HL-60 (cell line): ENCODE measurements around the gene C1orf21.

Experiments used
- DNase-seq, 2 experiments: peaks; one replicate each; pipeline ENCODE4 v3.0.0-alpha.2; 2010 to 2020; ENCODE audit warnings: low read depth in 1 of 2, low spot score in 1 of 2
- H3K27ac ChIP-seq: fragments of 250-450 bp; sonication (Bioruptor Pico); replicated peaks from 2 replicates; pipeline ENCODE4 v1.5.1; 2020; ENCODE audit warnings: mild to moderate bottlenecking, moderate library complexity
- H3K27me3 ChIP-seq: fragments of 250-450 bp; sonication (Bioruptor Pico); 2 replicates; pipeline ENCODE4 v1.5.1; 2021; ENCODE audit warnings: mild to moderate bottlenecking, moderate library complexity; ENCODE audit not compliant: insufficient read depth, poor library complexity, severe bottlenecking
- H3K4me3 ChIP-seq: replicated peaks from 2 replicates; pipeline ENCODE4 v1.5.1; 2011; ENCODE audit warnings: mild to moderate bottlenecking, control low read depth, low read length; ENCODE audit not compliant: insufficient read depth
- GABPA ChIP-seq: IDR thresholded peaks from 2 replicates; pipeline ENCODE4 v1.6.1; 2012; ENCODE audit warnings: low read depth
- POLR2AphosphoS5 ChIP-seq: IDR thresholded peaks from 2 replicates; pipeline ENCODE4 v1.6.1; 2012; ENCODE audit warnings: low read depth
- SPI1 ChIP-seq: IDR thresholded peaks from 2 replicates; pipeline ENCODE4 v1.6.1; 2012; ENCODE audit warnings: low read depth, mild to moderate bottlenecking, borderline replicate concordance
- TF ChIP-seq, protein P1 (sequence below): IDR thresholded peaks from one replicate; pipeline ENCODE4 v1.5.1; 2011; ENCODE audit warnings: low read length, control low read depth, inconsistent platforms; ENCODE audit not compliant: insufficient read depth
- TF ChIP-seq, protein P2 (sequence below): IDR thresholded peaks from 2 replicates; pipeline ENCODE4 v1.6.1; 2012; ENCODE audit warnings: low read depth; ENCODE audit not compliant: insufficient replicate concordance

The C1orf21 gene

DNA sequence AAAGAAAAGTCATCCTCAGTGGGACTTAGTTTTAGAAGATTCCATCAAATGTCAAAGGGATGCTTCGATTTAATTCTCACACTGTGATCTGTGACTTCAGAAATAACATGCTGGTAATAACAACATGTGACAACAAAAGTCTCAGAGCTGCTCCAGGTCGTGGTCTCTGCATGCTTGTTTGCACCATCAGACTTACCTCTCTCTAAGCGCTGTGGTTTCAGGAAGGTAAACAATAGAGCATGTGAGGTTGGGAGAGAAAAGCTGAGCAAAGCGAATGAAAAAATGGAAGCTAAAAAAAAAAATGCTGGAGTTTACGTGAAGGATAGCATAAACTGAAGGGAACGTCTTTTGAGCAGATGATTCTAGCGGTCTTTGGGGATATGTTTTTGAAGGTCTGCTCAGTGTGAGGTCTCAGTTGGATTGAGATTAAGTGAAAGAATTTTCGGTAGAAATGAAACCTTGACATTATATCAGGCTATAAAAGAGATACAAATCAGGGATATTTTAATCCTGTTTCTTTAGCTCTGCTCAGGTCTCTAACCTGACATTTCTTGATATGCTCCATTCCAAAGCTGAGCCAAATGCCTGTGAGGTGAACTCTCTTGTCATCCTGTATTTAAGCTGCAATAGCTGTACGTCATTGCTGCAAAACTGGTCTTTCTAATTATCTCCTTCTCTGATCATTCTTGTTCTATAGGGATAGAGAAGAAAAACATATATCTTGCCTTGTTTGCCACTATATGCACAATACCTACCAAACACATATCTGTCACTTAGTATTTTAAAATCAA lies 86.5 kb downstream of the C1orf21 start:
- H3K4me3 ChIP-seq: no peak overlapping the region
- no peak for DNase-seq
- TF ChIP-seq SPI1: no peak
- no peak for TF ChIP-seq GABPA
- TF ChIP-seq, protein P1, sequence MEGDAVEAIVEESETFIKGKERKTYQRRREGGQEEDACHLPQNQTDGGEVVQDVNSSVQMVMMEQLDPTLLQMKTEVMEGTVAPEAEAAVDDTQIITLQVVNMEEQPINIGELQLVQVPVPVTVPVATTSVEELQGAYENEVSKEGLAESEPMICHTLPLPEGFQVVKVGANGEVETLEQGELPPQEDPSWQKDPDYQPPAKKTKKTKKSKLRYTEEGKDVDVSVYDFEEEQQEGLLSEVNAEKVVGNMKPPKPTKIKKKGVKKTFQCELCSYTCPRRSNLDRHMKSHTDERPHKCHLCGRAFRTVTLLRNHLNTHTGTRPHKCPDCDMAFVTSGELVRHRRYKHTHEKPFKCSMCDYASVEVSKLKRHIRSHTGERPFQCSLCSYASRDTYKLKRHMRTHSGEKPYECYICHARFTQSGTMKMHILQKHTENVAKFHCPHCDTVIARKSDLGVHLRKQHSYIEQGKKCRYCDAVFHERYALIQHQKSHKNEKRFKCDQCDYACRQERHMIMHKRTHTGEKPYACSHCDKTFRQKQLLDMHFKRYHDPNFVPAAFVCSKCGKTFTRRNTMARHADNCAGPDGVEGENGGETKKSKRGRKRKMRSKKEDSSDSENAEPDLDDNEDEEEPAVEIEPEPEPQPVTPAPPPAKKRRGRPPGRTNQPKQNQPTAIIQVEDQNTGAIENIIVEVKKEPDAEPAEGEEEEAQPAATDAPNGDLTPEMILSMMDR: no peak
- TF ChIP-seq POLR2AphosphoS5: no peak
- TF ChIP-seq, protein P2, sequence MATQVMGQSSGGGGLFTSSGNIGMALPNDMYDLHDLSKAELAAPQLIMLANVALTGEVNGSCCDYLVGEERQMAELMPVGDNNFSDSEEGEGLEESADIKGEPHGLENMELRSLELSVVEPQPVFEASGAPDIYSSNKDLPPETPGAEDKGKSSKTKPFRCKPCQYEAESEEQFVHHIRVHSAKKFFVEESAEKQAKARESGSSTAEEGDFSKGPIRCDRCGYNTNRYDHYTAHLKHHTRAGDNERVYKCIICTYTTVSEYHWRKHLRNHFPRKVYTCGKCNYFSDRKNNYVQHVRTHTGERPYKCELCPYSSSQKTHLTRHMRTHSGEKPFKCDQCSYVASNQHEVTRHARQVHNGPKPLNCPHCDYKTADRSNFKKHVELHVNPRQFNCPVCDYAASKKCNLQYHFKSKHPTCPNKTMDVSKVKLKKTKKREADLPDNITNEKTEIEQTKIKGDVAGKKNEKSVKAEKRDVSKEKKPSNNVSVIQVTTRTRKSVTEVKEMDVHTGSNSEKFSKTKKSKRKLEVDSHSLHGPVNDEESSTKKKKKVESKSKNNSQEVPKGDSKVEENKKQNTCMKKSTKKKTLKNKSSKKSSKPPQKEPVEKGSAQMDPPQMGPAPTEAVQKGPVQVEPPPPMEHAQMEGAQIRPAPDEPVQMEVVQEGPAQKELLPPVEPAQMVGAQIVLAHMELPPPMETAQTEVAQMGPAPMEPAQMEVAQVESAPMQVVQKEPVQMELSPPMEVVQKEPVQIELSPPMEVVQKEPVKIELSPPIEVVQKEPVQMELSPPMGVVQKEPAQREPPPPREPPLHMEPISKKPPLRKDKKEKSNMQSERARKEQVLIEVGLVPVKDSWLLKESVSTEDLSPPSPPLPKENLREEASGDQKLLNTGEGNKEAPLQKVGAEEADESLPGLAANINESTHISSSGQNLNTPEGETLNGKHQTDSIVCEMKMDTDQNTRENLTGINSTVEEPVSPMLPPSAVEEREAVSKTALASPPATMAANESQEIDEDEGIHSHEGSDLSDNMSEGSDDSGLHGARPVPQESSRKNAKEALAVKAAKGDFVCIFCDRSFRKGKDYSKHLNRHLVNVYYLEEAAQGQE: no peak
- H3K27ac ChIP-seq: no peak overlapping the region
- H3K27me3 ChIP-seq: no peaks in the 10 kb centered on the region

DNA sequence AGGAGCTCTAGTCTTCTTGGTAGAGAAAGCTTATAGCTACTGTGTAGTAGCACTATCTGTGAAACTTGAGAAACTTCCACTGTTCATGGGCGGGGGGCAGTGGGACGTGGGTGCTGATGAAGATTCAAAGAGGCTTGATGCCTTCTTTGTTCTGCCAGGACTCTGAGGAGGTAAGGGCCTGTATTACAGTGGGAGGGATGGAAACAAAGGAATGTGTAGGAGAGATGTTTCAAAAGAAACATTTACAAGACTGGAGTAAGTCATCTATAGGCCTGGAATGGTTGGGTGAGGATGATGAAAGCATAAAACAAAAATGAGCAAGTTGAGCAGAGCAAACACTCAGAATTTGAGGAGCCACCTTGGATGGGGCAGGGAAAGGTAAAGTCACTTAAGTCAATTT lies 89.4 kb downstream of the C1orf21 start:
- no peak overlapping the region for H3K27ac ChIP-seq
- H3K27me3 ChIP-seq: no peaks in the 10 kb centered on the region
- H3K4me3 ChIP-seq: no peak overlapping the region
- no peak for DNase-seq
- TF ChIP-seq POLR2AphosphoS5 (no peak), GABPA (no peak), SPI1 (no peak)
- TF ChIP-seq, protein P2: no peak
- TF ChIP-seq, protein P1: no peak

DNA sequence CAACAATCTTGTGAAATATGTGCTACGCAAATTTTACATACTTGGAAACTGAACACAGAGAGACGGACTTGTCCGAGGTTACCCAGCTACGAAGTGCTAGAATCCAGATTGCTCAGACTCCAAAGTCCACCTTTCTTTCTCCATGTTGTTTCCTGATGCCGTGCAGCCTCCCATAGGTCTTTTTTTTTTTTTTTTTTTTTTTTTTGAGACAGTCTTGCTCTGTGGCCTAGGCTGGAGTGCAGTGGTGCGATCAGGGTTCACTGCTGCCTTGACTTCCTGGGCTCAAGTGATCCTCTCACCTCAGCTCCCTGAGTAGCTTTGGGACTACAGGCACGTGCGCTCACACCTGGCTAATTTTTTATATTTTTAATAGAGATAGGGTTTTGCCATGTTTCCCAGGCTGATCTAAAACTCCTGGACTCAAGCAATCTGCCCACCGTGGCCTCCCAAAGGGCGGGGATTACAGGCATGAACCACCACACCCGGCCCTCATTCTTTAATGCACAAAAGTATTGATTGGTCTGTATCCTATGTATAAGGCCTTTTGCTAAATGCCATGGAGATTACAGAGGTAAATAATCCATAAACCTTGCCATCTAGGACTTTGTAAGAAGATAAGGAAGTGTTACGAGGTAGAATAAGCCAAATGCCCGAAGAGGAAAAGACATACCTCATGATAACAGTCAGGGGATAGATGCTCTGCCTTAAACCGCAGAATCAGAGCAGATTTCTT lies 92.8 kb downstream of the C1orf21 start:
- Histone ChIP-seq H3K4me3 (no peak overlapping the region), H3K27ac (no peak overlapping the region), H3K27me3 (no peaks in the 10 kb centered on the region)
- DNase-seq: no peak
- TF ChIP-seq, protein P2: no peak
- no peak for TF ChIP-seq SPI1
